ENCODE measurements around the gene EPHA8. TPM values are rescaled to one million over a fixed set of nuclear protein-coding genes. Genes with fewer than 3 reads are reported as not detected.

The EPHA8 gene
- polyA plus RNA-seq, 2 of the 4 experiments (the other 2 are of a cell fraction), result not detected

GRCh38 chr1:22628698-22629444, 65.6 kb downstream of the EPHA8 start:
- no peak overlapping the region for H3K4me2 ChIP-seq
- CTCF ChIA-PET, result interaction anchor here (0.9 to 2.6 kb wide), 2 partner anchors 13 kb away, joined by 4 to 11 read pairs; partner anchors contain the start of gene C1QC
- H3K27ac ChIP-seq, result no peak overlapping the region
- ATAC-seq, result no peak
- no peak overlapping the region for H3K4me3 ChIP-seq
- TF ChIP-seq FOSB (CRISPR knock-in tag; IDR thresholded peaks at IDR 0.05), result no peak
- TF ChIP-seq ZFP36 (IDR thresholded peaks at IDR 0.05; ENCODE audit: borderline replicate concordance, partially characterized antibody), result peak; percentile 9
- DNase-seq (ENCODE audit: low read depth in 1 of 2, low spot score in 1 of 2), result no peak
- POLR2A ChIA-PET, result no interaction called here
- H3K4me1 ChIP-seq, result no peaks in the 10 kb centered on the region
- 13% methylated on average over 11 of the region's 11 CpGs for WGBS (ENCODE audit: missing lambda C conversion rate)
- FAIRE-seq, result no peak
- no peaks in the 10 kb centered on the region for H3K9me3 ChIP-seq

- no peaks in the 10 kb centered on the region for H3K4me1 ChIP-seq
- CTCF ChIA-PET, result interaction anchor here (0.5 to 2.6 kb wide), 2 partner anchors 12 to 316 kb away, joined by 3 to 11 read pairs; partner anchors contain the start of gene C1QC
- no peak for FAIRE-seq
These were observed 66.6 kb downstream of the EPHA8 start for GRCh38 chr1:22629886-22630285.

GRCh38 chr1:22633697-22634463, 70.6 kb downstream of the EPHA8 start:
- DNase-seq (ENCODE audit: low read depth in 1 of 2, low spot score in 1 of 2), result no peak
- no peak overlapping the region for H3K4me2 ChIP-seq
- ChIA-PET CTCF (interaction anchor here (1.0 to 3.3 kb wide), 3 partner anchors 8 to 218 kb away, joined by 3 to 13 read pairs (median 11); no protein-coding TSS in a partner anchor), POLR2A (no interaction called here)
- no peak for ATAC-seq
- WGBS (ENCODE audit: missing lambda C conversion rate), result 44% methylated on average over 6 of the region's 10 CpGs
- H3K9me3 ChIP-seq, result no peaks in the 10 kb centered on the region
- TF ChIP-seq, protein P1, sequence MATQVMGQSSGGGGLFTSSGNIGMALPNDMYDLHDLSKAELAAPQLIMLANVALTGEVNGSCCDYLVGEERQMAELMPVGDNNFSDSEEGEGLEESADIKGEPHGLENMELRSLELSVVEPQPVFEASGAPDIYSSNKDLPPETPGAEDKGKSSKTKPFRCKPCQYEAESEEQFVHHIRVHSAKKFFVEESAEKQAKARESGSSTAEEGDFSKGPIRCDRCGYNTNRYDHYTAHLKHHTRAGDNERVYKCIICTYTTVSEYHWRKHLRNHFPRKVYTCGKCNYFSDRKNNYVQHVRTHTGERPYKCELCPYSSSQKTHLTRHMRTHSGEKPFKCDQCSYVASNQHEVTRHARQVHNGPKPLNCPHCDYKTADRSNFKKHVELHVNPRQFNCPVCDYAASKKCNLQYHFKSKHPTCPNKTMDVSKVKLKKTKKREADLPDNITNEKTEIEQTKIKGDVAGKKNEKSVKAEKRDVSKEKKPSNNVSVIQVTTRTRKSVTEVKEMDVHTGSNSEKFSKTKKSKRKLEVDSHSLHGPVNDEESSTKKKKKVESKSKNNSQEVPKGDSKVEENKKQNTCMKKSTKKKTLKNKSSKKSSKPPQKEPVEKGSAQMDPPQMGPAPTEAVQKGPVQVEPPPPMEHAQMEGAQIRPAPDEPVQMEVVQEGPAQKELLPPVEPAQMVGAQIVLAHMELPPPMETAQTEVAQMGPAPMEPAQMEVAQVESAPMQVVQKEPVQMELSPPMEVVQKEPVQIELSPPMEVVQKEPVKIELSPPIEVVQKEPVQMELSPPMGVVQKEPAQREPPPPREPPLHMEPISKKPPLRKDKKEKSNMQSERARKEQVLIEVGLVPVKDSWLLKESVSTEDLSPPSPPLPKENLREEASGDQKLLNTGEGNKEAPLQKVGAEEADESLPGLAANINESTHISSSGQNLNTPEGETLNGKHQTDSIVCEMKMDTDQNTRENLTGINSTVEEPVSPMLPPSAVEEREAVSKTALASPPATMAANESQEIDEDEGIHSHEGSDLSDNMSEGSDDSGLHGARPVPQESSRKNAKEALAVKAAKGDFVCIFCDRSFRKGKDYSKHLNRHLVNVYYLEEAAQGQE (IDR thresholded peaks at IDR 0.05), result no peak
- TF ChIP-seq HES2 (IDR thresholded peaks at IDR 0.05) (no peak), GATA3 (IDR thresholded peaks at IDR 0.05; ENCODE audit: borderline replicate concordance) (no peak), CTCF (IDR thresholded peaks at IDR 0.05) (no peak), CBX8 (IDR thresholded peaks at IDR 0.05) (no peak), ZNF302 (CRISPR knock-in tag; IDR thresholded peaks at IDR 0.05) (no peak), EHF (CRISPR knock-in tag; IDR thresholded peaks at IDR 0.05) (no peak), MAFK (IDR thresholded peaks at IDR 0.05; ENCODE audit: partially characterized antibody) (no peak), RNF2 (IDR thresholded peaks at IDR 0.05; ENCODE audit: borderline replicate concordance, low read depth) (no peak), ESRRA (IDR thresholded peaks at IDR 0.05; ENCODE audit: borderline replicate concordance, low read length) (no peak), EP300 (IDR thresholded peaks at IDR 0.05) (no peak), POLR2A (IDR thresholded peaks at IDR 0.05; ENCODE audit: low read length) (no peak), RARB (CRISPR knock-in tag; IDR thresholded peaks at IDR 0.05) (no peak), RFX5 (IDR thresholded peaks at IDR 0.05) (no peak), NFE2L2 (conservative IDR thresholded peaks at IDR 0.05; ENCODE audit: low read length) (no peak), HOXB5 (CRISPR knock-in tag; IDR thresholded peaks at IDR 0.05) (no peak)
- no peak overlapping the region for H3K27ac ChIP-seq
- no peaks in the 10 kb centered on the region for H3K4me1 ChIP-seq
- H3K4me3 ChIP-seq, result no peak overlapping the region
- no peak for FAIRE-seq

More at GRCh38 chr1:22629886-22630285, 66.6 kb downstream of the EPHA8 start:
- Histone ChIP-seq H3K9me3 (no peaks in the 10 kb centered on the region), H3K4me3 (no peak overlapping the region), H3K27ac (no peak overlapping the region), H3K4me2 (no peak overlapping the region)
- no peak for DNase-seq (ENCODE audit: low read depth in 1 of 2, low spot score in 1 of 2)
- ATAC-seq, result no peak
- no peak for TF ChIP-seq ZSCAN20 (CRISPR knock-in tag; IDR thresholded peaks at IDR 0.05)
- TF ChIP-seq KDM5A (IDR thresholded peaks at IDR 0.05), result no peak
- no peak for TF ChIP-seq EHMT2 (IDR thresholded peaks at IDR 0.05; ENCODE audit: low read depth)
- TF ChIP-seq FOSL2 (IDR thresholded peaks at IDR 0.05), result no peak
- no peak for TF ChIP-seq FOSL2 (CRISPR knock-in tag; IDR thresholded peaks at IDR 0.05)
- no peak for TF ChIP-seq TFCP2L1 (CRISPR knock-in tag; IDR thresholded peaks at IDR 0.05)
- TF ChIP-seq JUNB (IDR thresholded peaks at IDR 0.05), result no peak
- TF ChIP-seq NPAS2 (CRISPR knock-in tag; IDR thresholded peaks at IDR 0.05; ENCODE audit: borderline replicate concordance), result no peak
- no peak for TF ChIP-seq SREBF2 (IDR thresholded peaks at IDR 0.05)
- TF ChIP-seq POLR2AphosphoS2 (conservative IDR thresholded peaks at IDR 0.05; ENCODE audit: low read length), result no peak
- no peak for TF ChIP-seq ZC3H11A (IDR thresholded peaks at IDR 0.05)
- 56% methylated on average over 2 of the region's 2 CpGs for WGBS (ENCODE audit: missing lambda C conversion rate)
- POLR2A ChIA-PET, result no interaction called here
